WI38 (cell line): ENCODE data around the gene GRIFIN.

Experiments used
- H3K4me3 ChIP-seq: 2 replicates; pipeline ENCODE4 v1.5.1; 2011; ENCODE audit warnings: low read depth, mild to moderate bottlenecking, control low read depth, low read length
- CTCF ChIP-seq: IDR thresholded peaks from 2 replicates; pipeline ENCODE4 v1.5.1; 2012; ENCODE audit warnings: low read depth, mild to moderate bottlenecking, control low read depth, low read length

Gene GRIFIN

GRCh38 chr7:2476298-2476697 is at the start of gene GRIFIN:
TSS of gene GRIFIN (minus strand) at chr7:2476398. CDS start at chr7:2476383, 15 bp downstream.
- no peak for TF ChIP-seq CTCF
- no peak within 1 kb of the TSS for H3K4me3 ChIP-seq

GRCh38 chr7:2524808-2525657 is 48.8 kb upstream of the GRIFIN start:
- no peak overlapping the region for H3K4me3 ChIP-seq
- no peak for TF ChIP-seq CTCF

GRCh38 chr7:2523941-2524807 is 48.0 kb upstream of the GRIFIN start:
- TF ChIP-seq CTCF: no peak
- no peak overlapping the region for H3K4me3 ChIP-seq

- no peak overlapping the region for H3K4me3 ChIP-seq
- TF ChIP-seq CTCF: no peak
Measured at GRCh38 chr7:2523461-2523936, 47.3 kb upstream of the GRIFIN start.

- no peak overlapping the region for H3K4me3 ChIP-seq
- TF ChIP-seq CTCF: no peak
Measured at GRCh38 chr7:2522780-2523433, 46.7 kb upstream of the GRIFIN start.

GRCh38 chr7:2521952-2522591 is 45.9 kb upstream of the GRIFIN start:
- H3K4me3 ChIP-seq: no peak overlapping the region
- no peak for TF ChIP-seq CTCF
